Lower leg skin (tissue), 4 donors: Measurements from ENCODE around the gene IRF9. TPM values are rescaled to one million over a fixed set of nuclear protein-coding genes. Genes with fewer than 3 reads are reported as not detected.
"Not testable (repeated sequence)": the region's sequence is repeated elsewhere in the genome, so short reads cannot be mapped to it uniquely, and the experiment has no call there.

ENCODE experiments used
- DNase-seq, 2 donors: peaks; one replicate each; pipeline ENCODE4 v3.0.0-alpha.2; 2019; ENCODE audit warnings: low spot score in 2 of 2
- H3K4me3 ChIP-seq: fragments of 200-600 bp; sonication (generic); 2 replicates; pipeline ENCODE4 v1.5.1; 2017; ENCODE audit warnings: mild to moderate bottlenecking, low read depth; ENCODE audit not compliant: poor library complexity, severe bottlenecking
- CTCF ChIP-seq, 3 donors: fragments of 450-650 bp; IDR thresholded peaks; one replicate each; pipeline ENCODE4 v1.5.1; 2016; ENCODE audit warnings: antibody characterized with exemption in 3 of 3, mild to moderate bottlenecking in 3 of 3, moderate library complexity in 2 of 3
- POLR2A ChIP-seq, 2 donors: fragments of 450-650 bp; IDR thresholded peaks; one replicate each; pipeline ENCODE4 v1.6.1; 2016 to 2017; ENCODE audit warnings: antibody characterized with exemption in 2 of 2, mild to moderate bottlenecking in 1 of 2, moderate library complexity in 1 of 2
- WGBS, 2 donors: methylation state at CpG; one replicate each; pipeline ENCODE4 v1.1.5; 2018; 5-methylcytosine and 5-hydroxymethylcytosine counted together
- intact Hi-C: fragments of 100-400 bp; cut with DNase I; formaldehyde crosslinking; loops from one replicate; pipeline ENCODE4 v1.15.0; 2023; ENCODE audit warnings: low total_unique reads
- total RNA-seq, 4 donors: library from RNA; depleted of rRNA; stranded (reverse); fragments of >200 nt; gene quantifications; one replicate each; pipeline ENCODE4 v1.1.0, GENCODE V29; 2016

IRF9 gene
- total RNA-seq, 4 donors from 2014 or later: 36.1 to 54.1 (median 44.2) TPM

- intact Hi-C loops: no loop called here
- peak within 1 kb of the TSS; percentile 82 for H3K4me3 ChIP-seq
- no peak for TF ChIP-seq POLR2A (IDR thresholded peaks at IDR 0.05)
- DNase-seq: peak; percentile 81 to 97
- 1% methylated on average over 52 of the region's 89 CpGs for WGBS, 2 donors
Observed at GRCh38 chr14:24195186-24196070, 34.4 kb downstream of the IRF9 start, which contains the start of gene TM9SF1. TSS of gene TM9SF1 (minus strand) at chr14:24195441. CDS start at chr14:24195019, 422 bp downstream.

- DNase-seq: no peak
Observed at GRCh38 chr14:24196071-24197055, 35.3 kb downstream of the IRF9 start.

GRCh38 chr14:24197056-24197450 is 36.0 kb downstream of the IRF9 start:
- no peak overlapping the region for H3K4me3 ChIP-seq
- no peak for DNase-seq
- TF ChIP-seq CTCF (IDR thresholded peaks at IDR 0.05) (no peak), POLR2A (IDR thresholded peaks at IDR 0.05) (no peak)
- WGBS, 2 donors: 93 to 98% methylated on average over 2 of the region's 2 CpGs
- intact Hi-C loops: no loop called here

More at GRCh38 chr14:24196071-24197055, 35.3 kb downstream of the IRF9 start:
- 33 to 35% methylated on average over 32 to 33 of the region's 33 CpGs for WGBS, 2 donors
- intact Hi-C loops: no loop called here
- TF ChIP-seq CTCF (IDR thresholded peaks at IDR 0.05) (no peak), POLR2A (IDR thresholded peaks at IDR 0.05) (no peak)
- peak overlapping the region; percentile 82 for H3K4me3 ChIP-seq

- no peak for DNase-seq
- H3K4me3 ChIP-seq: no peak overlapping the region
- WGBS, 2 donors: 88 to 94% methylated on average over 7 of the region's 7 CpGs
- intact Hi-C loops: no loop called here
- TF ChIP-seq POLR2A (IDR thresholded peaks at IDR 0.05) (no peak), CTCF (IDR thresholded peaks at IDR 0.05) (no peak)
Observed at GRCh38 chr14:24198814-24199524, 37.9 kb downstream of the IRF9 start.

- peak in 1 of 2 donors; percentile 32 for DNase-seq
- WGBS, 2 donors: 77 to 83% methylated on average over 8 of the region's 8 CpGs
Observed at GRCh38 chr14:24202538-24202937, 41.5 kb downstream of the IRF9 start.

GRCh38 chr14:24203249-24203886 is 42.3 kb downstream of the IRF9 start:
- H3K4me3 ChIP-seq, intact Hi-C loops: not testable (repeated sequence)
- WGBS, 2 donors: 94 to 96% methylated on average over 16 of the region's 16 CpGs
- DNase-seq: peak in 1 of 2 donors; percentile 64

More at GRCh38 chr14:24202538-24202937, 41.5 kb downstream of the IRF9 start:
- H3K4me3 ChIP-seq, intact Hi-C loops: not testable (repeated sequence)
